Right atrium auricular region (tissue), 2 donors: ENCODE data around the gene UGT2A1. TPM values are rescaled to one million over a fixed set of nuclear protein-coding genes. Genes with fewer than 3 reads are reported as not detected.

Source experiments
- DNase-seq: peaks from one replicate; pipeline ENCODE4 v3.0.0-alpha.2; 2019; ENCODE audit warnings: low spot score
- H3K27ac ChIP-seq, 2 donors: fragments of 200-600 bp; sonication (generic); 1 replicate in 1 of 2; 2 replicates in 1 of 2; pipeline ENCODE4 v1.5.1; 2016 to 2019
- H3K27me3 ChIP-seq, 2 donors: fragments of 200-600 bp; sonication (generic); one replicate each; pipeline versions ENCODE4 v1.5.1 to v1.6.0; 2017 to 2019
- H3K36me3 ChIP-seq: fragments of 200-600 bp; sonication (generic); one replicate; pipeline ENCODE4 v1.5.1; 2016
- H3K4me1 ChIP-seq, 2 donors: fragments of 200-600 bp; sonication (generic); one replicate each; pipeline versions ENCODE4 v1.5.1 to v1.6.0; 2017 to 2019
- H3K4me3 ChIP-seq, 2 donors: fragments of 200-600 bp; sonication (generic); 1 replicate in 1 of 2; 2 replicates in 1 of 2; pipeline ENCODE4 v1.5.1; 2017 to 2019; ENCODE audit warnings: mild to moderate bottlenecking in 1 of 2, moderate library complexity in 1 of 2
- H3K9me3 ChIP-seq, 2 donors: fragments of 200-600 bp; sonication (generic); one replicate each; pipeline ENCODE4 v1.5.1; 2019
- CTCF ChIP-seq, 2 donors: fragments of 200-600 bp; sonication (generic); IDR thresholded peaks; one replicate each; pipeline ENCODE4 v1.5.1; 2019; ENCODE audit warnings: antibody characterized with exemption in 2 of 2
- total RNA-seq, 2 donors: library from RNA; depleted of rRNA; stranded (reverse); fragments of >200 nt; gene quantifications; one replicate each; pipeline ENCODE4 v1.1.0, GENCODE V29; 2016

The UGT2A1 gene
- total RNA-seq, 2 donors from 2014 or later: not detected

- Histone ChIP-seq H3K9me3 (no peaks in the 10 kb centered on the region), H3K36me3 (no peaks in the 10 kb centered on the region), H3K4me1 (no peaks in the 10 kb centered on the region), H3K4me3 (no peak overlapping the region), H3K27me3 (no peaks in the 10 kb centered on the region), H3K27ac (no peak overlapping the region)
- TF ChIP-seq CTCF (IDR thresholded peaks at IDR 0.05): no peak
- DNase-seq: no peak
These were observed 3.4 kb downstream of the UGT2A1 start for GRCh38 chr4:69649629-69650028.

- DNase-seq: no peak
- no peaks in the 10 kb centered on the region for H3K9me3 ChIP-seq
- no peaks in the 10 kb centered on the region for H3K36me3 ChIP-seq
- H3K27ac ChIP-seq: no peak overlapping the region
- H3K27me3 ChIP-seq: no peaks in the 10 kb centered on the region
- no peak for TF ChIP-seq CTCF (IDR thresholded peaks at IDR 0.05)
- no peak overlapping the region for H3K4me3 ChIP-seq
- no peaks in the 10 kb centered on the region for H3K4me1 ChIP-seq
These were observed 3.8 kb downstream of the UGT2A1 start for GRCh38 chr4:69649207-69649606.

- no peaks in the 10 kb centered on the region for H3K27me3 ChIP-seq
- no peak overlapping the region for H3K4me3 ChIP-seq
- no peak overlapping the region for H3K27ac ChIP-seq
- no peak for DNase-seq
- H3K4me1 ChIP-seq: no peaks in the 10 kb centered on the region
- H3K36me3 ChIP-seq: no peaks in the 10 kb centered on the region
- no peak for TF ChIP-seq CTCF (IDR thresholded peaks at IDR 0.05)
- no peaks in the 10 kb centered on the region for H3K9me3 ChIP-seq
These were observed 10.1 kb downstream of the UGT2A1 start for GRCh38 chr4:69642961-69643360.

- no peak overlapping the region for H3K27ac ChIP-seq
- no peak for TF ChIP-seq CTCF (IDR thresholded peaks at IDR 0.05)
- no peaks in the 10 kb centered on the region for H3K4me1 ChIP-seq
These were observed 12.8 kb downstream of the UGT2A1 start for GRCh38 chr4:69640289-69640688.

GRCh38 chr4:69639542-69639941 lies 13.5 kb downstream of the UGT2A1 start, which contains the start of gene UGT2A2:
Gene UGT2A2, minus strand, starts transcription at chr4:69639642. Its CDS starts 2 bp downstream, at chr4:69639640.
- Histone ChIP-seq H3K4me1 (no peaks in the 10 kb centered on the region), H3K9me3 (no peaks in the 10 kb centered on the region), H3K27ac (no peak within 1 kb of the TSS), H3K27me3 (no peaks in the 10 kb centered on the region), H3K4me3 (no peak within 1 kb of the TSS), H3K36me3 (no peaks in the 10 kb centered on the region)
- no peak for TF ChIP-seq CTCF (IDR thresholded peaks at IDR 0.05)
- DNase-seq: no peak

More at GRCh38 chr4:69640289-69640688, 12.8 kb downstream of the UGT2A1 start:
- Histone ChIP-seq H3K9me3 (no peaks in the 10 kb centered on the region), H3K36me3 (no peaks in the 10 kb centered on the region), H3K27me3 (no peaks in the 10 kb centered on the region), H3K4me3 (no peak overlapping the region)
- DNase-seq: no peak

GRCh38 chr4:69617083-69617694 lies 35.9 kb downstream of the UGT2A1 start:
- Histone ChIP-seq H3K9me3 (no peaks in the 10 kb centered on the region), H3K27me3 (no peaks in the 10 kb centered on the region), H3K36me3 (no peaks in the 10 kb centered on the region), H3K4me1 (no peaks in the 10 kb centered on the region), H3K4me3 (no peak overlapping the region), H3K27ac (no peak overlapping the region)
- TF ChIP-seq CTCF (IDR thresholded peaks at IDR 0.05): peak in 1 of 2 donors; percentile 30
- DNase-seq: no peak
